Stomach (tissue), 9 donors: ENCODE data around the gene PLD4. TPM values are rescaled to one million over a fixed set of nuclear protein-coding genes. Genes with fewer than 3 reads are reported as not detected.

Experiments
- DNase-seq, 2 donors: peaks; one replicate each; pipeline versions ENCODE4 v3.0.0 to v3.0.0-alpha.2; 2013 to 2019
- H3K27ac ChIP-seq, 5 donors: fragments of 200-600 bp in 4 of 5; sonication (generic) in 4 of 5; one replicate each; pipeline ENCODE4 v1.5.1; 2013 to 2019; ENCODE audit warnings: mild to moderate bottlenecking in 1 of 5, moderate library complexity in 1 of 5
- H3K27me3 ChIP-seq, 3 donors: fragments of 200-600 bp; sonication (generic); one replicate each; pipeline ENCODE4 v1.5.1; 2017 to 2019; ENCODE audit warnings: mixed run types in 1 of 3
- H3K36me3 ChIP-seq, 4 donors: fragments of 200-600 bp; sonication (generic); 1 replicate in 3 of 4; 2 replicates in 1 of 4; pipeline ENCODE4 v1.5.1; 2016 to 2019
- H3K4me1 ChIP-seq, 4 donors: fragments of 200-600 bp; sonication (generic); one replicate each; pipeline ENCODE4 v1.5.1; 2016 to 2019
- H3K4me3 ChIP-seq, 4 donors: fragments of 200-600 bp; sonication (generic) in 3 of 4; one replicate each; pipeline ENCODE4 v1.5.1; 2016 to 2019; ENCODE audit warnings: mild to moderate bottlenecking in 1 of 4
- H3K9me3 ChIP-seq, 4 donors: fragments of 200-600 bp; sonication (generic); one replicate each; pipeline ENCODE4 v1.5.1; 2016 to 2019
- CTCF ChIP-seq, 7 experiments: fragments of 450-650 bp in 4 of 7; fragments of 200-600 bp in 3 of 7; sonication (generic) in 3 of 7; IDR thresholded peaks; one replicate each; pipeline ENCODE4 v1.5.1; 2016 to 2019; ENCODE audit warnings: antibody characterized with exemption in 7 of 7, control low read depth in 2 of 7, mild to moderate bottlenecking in 1 of 7
- EP300 ChIP-seq: sonication (generic); formaldehyde crosslinking; IDR thresholded peaks from one replicate; pipeline ENCODE4 v1.6.1; 2017; ENCODE audit warnings: antibody characterized with exemption
- POLR2A ChIP-seq, 4 donors: fragments of 450-650 bp; IDR thresholded peaks; one replicate each; pipeline ENCODE4 v1.6.1; 2016; ENCODE audit warnings: antibody characterized with exemption in 4 of 4, control low read depth in 2 of 4, mild to moderate bottlenecking in 1 of 4, moderate library complexity in 1 of 4
- POLR2AphosphoS5 ChIP-seq, 3 donors: sonication (generic); formaldehyde crosslinking; IDR thresholded peaks; one replicate each; pipeline ENCODE4 v1.6.1; 2016; ENCODE audit warnings: antibody characterized with exemption in 3 of 3
- WGBS, 5 donors: extraction: QIAGEN DNeasy Blood & Tissue Kit in 3 of 5; methylation state at CpG; one replicate each; pipeline versions ENCODE4 v1.1.5 to v1.1.7; 2013 to 2018; 5-methylcytosine and 5-hydroxymethylcytosine counted together
- intact Hi-C: fragments of 100-400 bp; cut with DNase I; formaldehyde crosslinking; loops from one replicate; pipeline ENCODE4 v1.15.1; 2023; ENCODE audit warnings: low total_unique reads
- polyA plus RNA-seq, 3 donors: library from polyadenylated mRNA; stranded (reverse); fragments of 200-250 nt; gene quantifications; one replicate each; pipeline ENCODE4 v1.2.3, GENCODE V29; 2013
- total RNA-seq, 5 donors: library from RNA; depleted of rRNA; stranded (reverse); fragments of >200 nt; gene quantifications; one replicate each; pipeline versions ENCODE4 v1.1.0 to v1.2.3, GENCODE V29; 2014 to 2016
- donor health status: healthy with polysubstance abuse.
- donor health status: Bipolar disorder and iron deficiency.
- donor health status: healthy.

PLD4 gene
- total and polyA plus RNA-seq, 8 donors = 0.14 to 2.6 (median 1.2) TPM; not detected in 4

GRCh38 chr14:104966261-104966865 lies 41.7 kb downstream of the PLD4 start:
- intact Hi-C loops = no loop called here
- no peak for TF ChIP-seq EP300
- TF ChIP-seq POLR2A (IDR thresholded peaks at IDR 0.05) = no peak
- TF ChIP-seq CTCF (IDR thresholded peaks at IDR 0.05) = no peak
- TF ChIP-seq POLR2AphosphoS5 (IDR thresholded peaks at IDR 0.05) = no peak
- H3K36me3 ChIP-seq = no peaks in the 10 kb centered on the region
- peaks cover 36 to 57% (median 48%) of the 10 kb centered on the region in 4 donors for H3K4me1 ChIP-seq
- H3K27ac ChIP-seq = peak overlapping the region in 4 of 5 donors; percentile 89 to 94 (median 90)
- WGBS, 5 donors = 81 to 85% (median 81%) methylated on average over 9 of the region's 9 CpGs
- H3K27me3 ChIP-seq = peaks cover 0 to 26% (median 10%) of the 10 kb centered on the region in 3 donors
- H3K9me3 ChIP-seq = no peaks in the 10 kb centered on the region
- DNase-seq = no peak
- no peak overlapping the region for H3K4me3 ChIP-seq

- peak overlapping the region; percentile 43 to 94 (median 90) for H3K27ac ChIP-seq
- H3K36me3 ChIP-seq = no peaks in the 10 kb centered on the region
- peak overlapping the region; percentile 32 to 42 (median 37) for H3K4me3 ChIP-seq
- H3K9me3 ChIP-seq = no peaks in the 10 kb centered on the region
- TF ChIP-seq CTCF (IDR thresholded peaks at IDR 0.05) = no peak
- peak in 1 of 4 donors; percentile 18 for TF ChIP-seq POLR2A (IDR thresholded peaks at IDR 0.05)
- H3K4me1 ChIP-seq = peaks cover 42 to 63% (median 55%) of the 10 kb centered on the region in 4 donors
- 13 to 26% (median 18%) methylated on average over 8 of the region's 8 CpGs for WGBS, 5 donors
- intact Hi-C loops = no loop called here
- DNase-seq = peak in 1 of 2 donors; percentile 41
- peaks cover 0 to 26% (median 10%) of the 10 kb centered on the region in 3 donors for H3K27me3 ChIP-seq
These were observed 42.3 kb downstream of the PLD4 start for GRCh38 chr14:104966981-104967385.

GRCh38 chr14:104967386-104968152 lies 42.9 kb downstream of the PLD4 start:
- H3K4me1 ChIP-seq = peaks cover 48 to 69% (median 60%) of the 10 kb centered on the region in 4 donors
- H3K36me3 ChIP-seq = no peaks in the 10 kb centered on the region
- H3K27ac ChIP-seq = peak overlapping the region; percentile 43 to 94 (median 90)
- intact Hi-C loops = no loop called here
- DNase-seq = peak; percentile 64 to 79
- peak overlapping the region; percentile 32 to 42 (median 37) for H3K4me3 ChIP-seq
- H3K27me3 ChIP-seq = peaks cover 0 to 26% (median 10%) of the 10 kb centered on the region in 3 donors
- no peaks in the 10 kb centered on the region for H3K9me3 ChIP-seq
- 2 to 4% (median 2%) methylated on average over 9 to 36 of the region's 36 CpGs for WGBS, 5 donors
- TF ChIP-seq CTCF (IDR thresholded peaks at IDR 0.05) = no peak
- TF ChIP-seq POLR2AphosphoS5 (IDR thresholded peaks at IDR 0.05) = peak in 1 of 3 donors; percentile 40

GRCh38 chr14:104968153-104968527 lies 43.5 kb downstream of the PLD4 start:
- Histone ChIP-seq H3K4me3 (peak overlapping the region; percentile 32 to 42 (median 37)), H3K36me3 (no peaks in the 10 kb centered on the region), H3K27ac (peak overlapping the region; percentile 43 to 94 (median 90)), H3K4me1 (peaks cover 54 to 74% (median 66%) of the 10 kb centered on the region in 4 donors), H3K9me3 (no peaks in the 10 kb centered on the region), H3K27me3 (peaks cover 0 to 26% (median 10%) of the 10 kb centered on the region in 3 donors)
- DNase-seq = peak; percentile 45 to 92
- TF ChIP-seq EP300 (no peak), POLR2A (IDR thresholded peaks at IDR 0.05) (no peak), CTCF (IDR thresholded peaks at IDR 0.05) (no peak), POLR2AphosphoS5 (IDR thresholded peaks at IDR 0.05) (no peak)
- 1 to 12% (median 6%) methylated on average over 11 to 12 of the region's 12 CpGs for WGBS, 5 donors
- intact Hi-C loops = no loop called here
